ENCODE measurements around the gene TSPEAR. TPM values are rescaled to one million over a fixed set of nuclear protein-coding genes. Genes with fewer than 3 reads are reported as not detected.

Gene TSPEAR
- total RNA-seq, 4 donors from 2014 or later, result 0.21 to 1.3 (median 0.69) TPM

DNA sequence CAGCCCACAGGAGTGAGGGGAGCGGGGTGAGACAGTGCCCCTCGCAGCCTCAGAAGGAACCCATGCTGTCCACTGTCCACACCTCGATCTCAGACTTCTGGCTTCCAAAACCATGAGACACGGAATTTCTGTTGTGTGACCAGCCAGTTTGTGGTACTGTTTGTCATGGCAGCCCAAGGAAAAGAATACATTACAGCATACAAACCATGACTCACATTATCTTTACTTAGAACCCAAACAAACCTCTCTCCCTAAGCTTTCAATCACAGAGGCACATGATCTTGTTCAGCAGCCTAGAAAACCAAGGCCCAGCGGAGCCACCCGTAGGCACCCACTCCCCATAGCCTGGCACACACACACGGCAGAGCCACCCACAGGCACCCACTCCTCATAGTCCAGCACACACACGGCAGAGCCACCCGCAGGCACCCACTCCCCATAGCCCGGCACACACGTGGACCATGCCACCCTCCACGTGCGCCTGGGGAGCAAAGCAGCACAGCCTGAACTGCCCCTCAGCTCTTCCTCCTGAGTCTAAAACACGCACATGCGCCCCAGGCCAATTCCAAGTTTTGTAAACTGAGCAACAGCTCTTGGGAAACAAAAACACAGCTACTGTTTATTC lies 138.3 kb downstream of the TSPEAR start:
- H3K4me1 ChIP-seq, result no peaks in the 10 kb centered on the region
- intact Hi-C loops (cut with DNase I), result no loop called here
- no peak overlapping the region for H3K27ac ChIP-seq
- H3K36me3 ChIP-seq, result no peaks in the 10 kb centered on the region
- TF ChIP-seq, protein P1, sequence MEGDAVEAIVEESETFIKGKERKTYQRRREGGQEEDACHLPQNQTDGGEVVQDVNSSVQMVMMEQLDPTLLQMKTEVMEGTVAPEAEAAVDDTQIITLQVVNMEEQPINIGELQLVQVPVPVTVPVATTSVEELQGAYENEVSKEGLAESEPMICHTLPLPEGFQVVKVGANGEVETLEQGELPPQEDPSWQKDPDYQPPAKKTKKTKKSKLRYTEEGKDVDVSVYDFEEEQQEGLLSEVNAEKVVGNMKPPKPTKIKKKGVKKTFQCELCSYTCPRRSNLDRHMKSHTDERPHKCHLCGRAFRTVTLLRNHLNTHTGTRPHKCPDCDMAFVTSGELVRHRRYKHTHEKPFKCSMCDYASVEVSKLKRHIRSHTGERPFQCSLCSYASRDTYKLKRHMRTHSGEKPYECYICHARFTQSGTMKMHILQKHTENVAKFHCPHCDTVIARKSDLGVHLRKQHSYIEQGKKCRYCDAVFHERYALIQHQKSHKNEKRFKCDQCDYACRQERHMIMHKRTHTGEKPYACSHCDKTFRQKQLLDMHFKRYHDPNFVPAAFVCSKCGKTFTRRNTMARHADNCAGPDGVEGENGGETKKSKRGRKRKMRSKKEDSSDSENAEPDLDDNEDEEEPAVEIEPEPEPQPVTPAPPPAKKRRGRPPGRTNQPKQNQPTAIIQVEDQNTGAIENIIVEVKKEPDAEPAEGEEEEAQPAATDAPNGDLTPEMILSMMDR (IDR thresholded peaks at IDR 0.05), result no peak
- no peak for TF ChIP-seq POLR2A (IDR thresholded peaks at IDR 0.05)
- WGBS, 2 donors, result 85 to 94% methylated on average over 13 to 15 of the region's 15 CpGs
- no peak for DNase-seq
- H3K9me3 ChIP-seq, result no peaks in the 10 kb centered on the region
- H3K27me3 ChIP-seq, result no peaks in the 10 kb centered on the region
- H3K4me3 ChIP-seq (replicated peaks in 1 of 3), result no peak overlapping the region

DNA sequence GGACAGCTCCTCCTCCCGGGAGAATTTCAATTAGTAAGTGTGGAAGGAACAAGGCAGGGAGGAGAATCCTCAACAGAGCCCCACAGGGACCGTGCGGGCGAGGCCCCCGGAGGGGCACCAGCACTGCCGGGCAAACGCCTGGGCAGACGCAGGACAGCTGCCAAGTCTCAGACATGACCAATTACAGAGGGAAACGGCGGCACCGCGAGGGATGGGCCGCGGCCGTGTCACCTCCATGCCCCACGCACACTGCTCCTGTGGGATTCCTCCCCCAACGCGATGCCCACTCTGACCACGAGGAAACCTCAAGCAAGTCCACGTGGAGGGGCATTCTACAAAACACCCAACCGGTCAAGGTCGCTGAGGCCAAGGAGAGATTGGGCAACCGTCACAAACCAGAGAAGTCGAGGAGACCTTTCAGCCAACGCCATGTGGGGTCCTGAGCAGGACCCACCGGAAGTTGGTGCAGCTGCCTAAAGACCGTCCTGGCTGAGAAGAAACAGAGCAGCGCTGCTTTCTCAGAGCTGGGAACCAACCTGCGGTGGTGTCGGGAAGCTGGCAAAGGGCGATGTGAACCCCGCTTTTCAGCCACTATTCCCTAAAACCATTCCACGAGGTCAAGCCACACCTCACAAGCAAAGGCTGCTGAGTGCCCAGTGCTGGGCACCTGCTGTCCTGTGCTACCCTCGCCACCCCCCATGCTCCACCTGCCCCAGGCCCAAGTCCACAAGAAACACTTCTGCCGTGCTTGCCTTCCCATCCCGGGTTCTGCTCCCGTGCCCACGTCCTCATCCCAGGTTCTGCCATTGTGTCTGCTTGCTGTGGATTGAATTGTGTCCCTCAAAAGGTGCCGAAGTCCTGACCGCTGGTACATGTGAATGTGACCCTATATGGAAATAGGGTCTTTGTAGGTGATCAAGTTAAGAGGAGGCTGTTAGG lies 139.3 kb downstream of the TSPEAR start:
- Histone ChIP-seq H3K27ac (no peak overlapping the region), H3K4me3 (replicated peaks in 1 of 3) (no peak overlapping the region), H3K27me3 (no peaks in the 10 kb centered on the region), H3K9me3 (no peaks in the 10 kb centered on the region), H3K4me1 (no peaks in the 10 kb centered on the region), H3K36me3 (no peaks in the 10 kb centered on the region)
- 91 to 92% methylated on average over 40 of the region's 40 CpGs for WGBS, 2 donors
- TF ChIP-seq, protein P1 (IDR thresholded peaks at IDR 0.05), result no peak
- no peak for TF ChIP-seq POLR2A (IDR thresholded peaks at IDR 0.05)
- DNase-seq, result no peak
- intact Hi-C loops (cut with DNase I), result no loop called here

DNA sequence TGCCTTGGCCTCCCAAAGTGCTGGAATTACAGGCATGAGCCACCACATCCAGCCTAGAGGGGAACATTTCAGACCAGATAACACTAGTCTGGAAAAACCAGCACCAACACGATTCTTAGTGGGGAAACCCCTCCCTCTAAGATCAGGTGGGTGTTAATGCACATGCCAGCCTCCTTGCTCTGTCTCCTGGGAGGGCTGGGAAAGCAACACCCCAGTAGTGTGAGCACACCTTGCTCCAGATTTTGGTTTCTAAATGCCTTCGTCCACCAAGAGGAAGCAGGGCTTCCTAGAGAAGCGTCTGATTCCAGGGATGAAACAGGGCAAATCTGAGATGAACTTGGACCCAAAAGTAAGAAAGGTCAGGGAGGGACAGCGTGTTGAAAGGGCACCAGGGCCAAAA lies 140.1 kb downstream of the TSPEAR start:
- Histone ChIP-seq H3K4me3 (replicated peaks in 1 of 3) (no peak overlapping the region), H3K27ac (no peak overlapping the region), H3K4me1 (no peaks in the 10 kb centered on the region), H3K27me3 (no peaks in the 10 kb centered on the region), H3K36me3 (no peaks in the 10 kb centered on the region), H3K9me3 (no peaks in the 10 kb centered on the region)
- intact Hi-C loops (cut with DNase I), result no loop called here
- 86 to 95% methylated on average over 3 to 4 of the region's 4 CpGs for WGBS, 2 donors
- no peak for TF ChIP-seq POLR2A (IDR thresholded peaks at IDR 0.05)
- TF ChIP-seq, protein P1 (IDR thresholded peaks at IDR 0.05), result no peak
- DNase-seq, result no peak

GRCh38 chr21:44569861-44570517 lies 141.4 kb downstream of the TSPEAR start:
- 76 to 82% methylated on average over 3 to 12 of the region's 12 CpGs for WGBS, 2 donors
- Histone ChIP-seq H3K4me3 (replicated peaks in 1 of 3) (no peak overlapping the region), H3K4me1 (no peaks in the 10 kb centered on the region), H3K27ac (no peak overlapping the region), H3K36me3 (no peaks in the 10 kb centered on the region), H3K9me3 (no peaks in the 10 kb centered on the region), H3K27me3 (no peaks in the 10 kb centered on the region)
- intact Hi-C loops (cut with DNase I), result no loop called here
- no peak for DNase-seq
- TF ChIP-seq, protein P1 (IDR thresholded peaks at IDR 0.05), result no peak
- TF ChIP-seq POLR2A (IDR thresholded peaks at IDR 0.05), result no peak

Measured in thyroid gland (tissue), 4 donors.